Gastroesophageal sphincter (tissue), 4 donors: Measurements from ENCODE around the gene SLC8A2. TPM values are rescaled to one million over a fixed set of nuclear protein-coding genes. Genes with fewer than 3 reads are reported as not detected.

ENCODE experiments used
- ATAC-seq: fragments of 150-250 bp; one replicate; pipeline ENCODE4 v1.9.1; 2016; ENCODE audit warnings: mild to moderate bottlenecking, moderate library complexity
- H3K27ac ChIP-seq, 4 donors: fragments of 200-600 bp; sonication (generic) in 3 of 4; 1 replicate in 3 of 4; 2 replicates in 1 of 4; pipeline ENCODE4 v1.5.1; 2016 to 2019
- H3K27me3 ChIP-seq: fragments of 200-600 bp; sonication (generic); one replicate; pipeline ENCODE4 v1.5.1; 2019
- H3K36me3 ChIP-seq, 2 donors: fragments of 200-600 bp; sonication (generic); one replicate each; pipeline ENCODE4 v1.5.1; 2019; ENCODE audit warnings: control low read depth in 1 of 2
- H3K4me1 ChIP-seq, 3 donors: fragments of 200-600 bp; sonication (generic); 1 replicate in 2 of 3; 2 replicates in 1 of 3; pipeline ENCODE4 v1.5.1; 2016 to 2019; ENCODE audit warnings: control low read depth in 2 of 3
- H3K4me3 ChIP-seq, 2 donors: fragments of 200-600 bp; sonication (generic); one replicate each; pipeline ENCODE4 v1.5.1; 2019; ENCODE audit warnings: mild to moderate bottlenecking in 1 of 2, moderate library complexity in 1 of 2
- H3K9me3 ChIP-seq, 3 donors: fragments of 200-600 bp; sonication (generic); one replicate each; pipeline ENCODE4 v1.5.1; 2017 to 2019; ENCODE audit warnings: control low read depth in 2 of 3
- CTCF ChIP-seq, 4 experiments: fragments of 200-600 bp in 2 of 4; fragments of 450-650 bp in 2 of 4; sonication (generic) in 1 of 4; IDR thresholded peaks; one replicate each; pipeline ENCODE4 v1.5.1; 2017 to 2019; ENCODE audit warnings: antibody characterized with exemption in 4 of 4, mild to moderate bottlenecking in 2 of 4, moderate library complexity in 2 of 4
- EP300 ChIP-seq: sonication (generic); formaldehyde crosslinking; IDR thresholded peaks from one replicate; pipeline ENCODE4 v1.6.1; 2017; ENCODE audit warnings: antibody characterized with exemption, mild to moderate bottlenecking
- POLR2A ChIP-seq, 2 donors: fragments of 450-650 bp; IDR thresholded peaks; one replicate each; pipeline ENCODE4 v1.6.1; 2017; ENCODE audit warnings: antibody characterized with exemption in 2 of 2, mild to moderate bottlenecking in 2 of 2, moderate library complexity in 1 of 2
- POLR2AphosphoS5 ChIP-seq: sonication (generic); formaldehyde crosslinking; IDR thresholded peaks from one replicate; pipeline ENCODE4 v1.6.1; 2017; ENCODE audit warnings: antibody characterized with exemption
- WGBS, 2 donors: methylation state at CpG; one replicate each; pipeline ENCODE4 v1.1.5; 2018; ENCODE audit warnings: low coverage in 1 of 2; 5-methylcytosine and 5-hydroxymethylcytosine counted together
- total RNA-seq, 4 donors: library from RNA; depleted of rRNA; stranded (reverse); fragments of >200 nt; gene quantifications; one replicate each; pipeline ENCODE4 v1.1.0, GENCODE V29; 2016

The SLC8A2 gene
- total RNA-seq, 4 donors from 2014 or later: 6.5 to 19.9 (median 9.5) TPM

GRCh38 chr19:47506459-47506858 is 34.8 kb upstream of the SLC8A2 start:
- 63% methylated on average over 2 of the region's 8 CpGs; no CpG with 5 or more reads in 1 of the 2 donors for WGBS, 2 donors
- peak overlapping the region in 3 of 4 donors; percentile 38 to 99 (median 59) for H3K27ac ChIP-seq
- H3K4me1 ChIP-seq: peaks cover 0 to 58% (median 42%) of the 10 kb centered on the region in 3 donors
- no peak for ATAC-seq
- no peaks in the 10 kb centered on the region for H3K27me3 ChIP-seq
- H3K9me3 ChIP-seq: no peaks in the 10 kb centered on the region
- H3K4me3 ChIP-seq: no peak overlapping the region
- TF ChIP-seq EP300: no peak
- no peak for TF ChIP-seq CTCF (IDR thresholded peaks at IDR 0.05)
- no peak for TF ChIP-seq POLR2A (IDR thresholded peaks at IDR 0.05)
- TF ChIP-seq POLR2AphosphoS5: no peak
- H3K36me3 ChIP-seq: peaks cover 0 to 43% of the 10 kb centered on the region in 2 donors

GRCh38 chr19:47505506-47505905 is 33.8 kb upstream of the SLC8A2 start:
- H3K9me3 ChIP-seq: no peaks in the 10 kb centered on the region
- no peaks in the 10 kb centered on the region for H3K27me3 ChIP-seq
- TF ChIP-seq EP300 (no peak), POLR2AphosphoS5 (no peak), CTCF (IDR thresholded peaks at IDR 0.05) (no peak), POLR2A (IDR thresholded peaks at IDR 0.05) (no peak)
- no peak overlapping the region for H3K27ac ChIP-seq
- peaks cover 0 to 58% (median 32%) of the 10 kb centered on the region in 3 donors for H3K4me1 ChIP-seq
- WGBS, 2 donors: 96 to 100% methylated on average over 2 to 5 of the region's 6 CpGs
- no peak overlapping the region for H3K4me3 ChIP-seq
- ATAC-seq: no peak
- H3K36me3 ChIP-seq: peaks cover 0 to 52% of the 10 kb centered on the region in 2 donors

GRCh38 chr19:47503826-47504150 is 32.1 kb upstream of the SLC8A2 start:
- H3K4me1 ChIP-seq: peaks cover 0 to 42% (median 17%) of the 10 kb centered on the region in 3 donors
- peaks cover 0 to 70% of the 10 kb centered on the region in 2 donors for H3K36me3 ChIP-seq
- no peak for ATAC-seq
- TF ChIP-seq POLR2A (IDR thresholded peaks at IDR 0.05) (no peak), CTCF (IDR thresholded peaks at IDR 0.05) (no peak)
- H3K9me3 ChIP-seq: no peaks in the 10 kb centered on the region
- 79% methylated on average over 2 of the region's 5 CpGs; no CpG with 5 or more reads in 1 of the 2 donors for WGBS, 2 donors
- H3K27me3 ChIP-seq: no peaks in the 10 kb centered on the region
- H3K4me3 ChIP-seq: no peak overlapping the region
- no peak overlapping the region for H3K27ac ChIP-seq

- ATAC-seq: no peak
- Histone ChIP-seq H3K36me3 (peaks cover 0 to 75% of the 10 kb centered on the region in 2 donors), H3K9me3 (no peaks in the 10 kb centered on the region), H3K27ac (no peak overlapping the region), H3K27me3 (no peaks in the 10 kb centered on the region), H3K4me3 (no peak overlapping the region), H3K4me1 (peaks cover 0 to 38% (median 12%) of the 10 kb centered on the region in 3 donors)
- WGBS, 2 donors: 76 to 90% methylated on average over 7 to 10 of the region's 13 CpGs
- no peak for TF ChIP-seq EP300
- TF ChIP-seq POLR2AphosphoS5: no peak
- TF ChIP-seq POLR2A (IDR thresholded peaks at IDR 0.05): no peak
- no peak for TF ChIP-seq CTCF (IDR thresholded peaks at IDR 0.05)
These were observed 31.6 kb upstream of the SLC8A2 start for GRCh38 chr19:47503130-47503825.
